ENCODE measurements around the gene FHOD3. TPM values are rescaled to one million over a fixed set of nuclear protein-coding genes. Genes with fewer than 3 reads are reported as not detected.

FHOD3 gene
- total RNA-seq, 1 donor, result not detected

GRCh38 chr18:36406805-36407204 lies 109.3 kb downstream of the FHOD3 start:
- no peak overlapping the region for H3K4me3 ChIP-seq (ENCODE audit: low read length)
- H3K4me1 ChIP-seq (ENCODE audit: insufficient read depth, low read length), result no peaks in the 10 kb centered on the region
- H3K9me3 ChIP-seq (ENCODE audit: low read depth, low read length), result no peaks in the 10 kb centered on the region
- H3K27me3 ChIP-seq (ENCODE audit: insufficient read depth, low read length), result no peaks in the 10 kb centered on the region

GRCh38 chr18:36408606-36409005 lies 111.1 kb downstream of the FHOD3 start:
- Histone ChIP-seq H3K4me3 (ENCODE audit: low read length) (no peak overlapping the region), H3K9me3 (ENCODE audit: low read depth, low read length) (no peaks in the 10 kb centered on the region), H3K4me1 (ENCODE audit: insufficient read depth, low read length) (no peaks in the 10 kb centered on the region), H3K27me3 (ENCODE audit: insufficient read depth, low read length) (no peaks in the 10 kb centered on the region)

- H3K9me3 ChIP-seq (ENCODE audit: low read depth, low read length), result no peaks in the 10 kb centered on the region
- no peak overlapping the region for H3K4me3 ChIP-seq (ENCODE audit: low read length)
- no peaks in the 10 kb centered on the region for H3K27me3 ChIP-seq (ENCODE audit: insufficient read depth, low read length)
- H3K4me1 ChIP-seq (ENCODE audit: insufficient read depth, low read length), result no peaks in the 10 kb centered on the region
Observed at GRCh38 chr18:36409779-36410178, 112.3 kb downstream of the FHOD3 start.

DNA sequence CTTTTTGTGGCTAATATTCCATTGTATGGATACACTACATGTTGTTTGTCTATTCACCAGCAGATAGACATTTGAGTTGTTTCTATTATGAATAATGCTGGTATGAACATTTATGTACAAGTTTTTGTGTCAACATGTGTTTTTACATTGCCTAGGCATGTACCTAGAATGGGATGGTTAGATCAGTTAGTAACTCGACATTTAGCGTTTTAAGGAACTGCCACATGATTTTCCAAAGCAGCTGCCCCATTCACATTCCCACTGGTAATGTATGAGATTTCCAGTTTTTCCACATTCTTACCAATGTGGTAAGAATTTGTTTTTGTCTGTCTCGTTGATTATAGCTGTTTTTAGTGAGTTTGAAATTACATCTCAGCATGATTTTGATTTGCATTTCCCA lies 112.8 kb downstream of the FHOD3 start:
- Histone ChIP-seq H3K27me3 (ENCODE audit: insufficient read depth, low read length) (no peaks in the 10 kb centered on the region), H3K4me1 (ENCODE audit: insufficient read depth, low read length) (no peaks in the 10 kb centered on the region), H3K9me3 (ENCODE audit: low read depth, low read length) (no peaks in the 10 kb centered on the region)

DNA sequence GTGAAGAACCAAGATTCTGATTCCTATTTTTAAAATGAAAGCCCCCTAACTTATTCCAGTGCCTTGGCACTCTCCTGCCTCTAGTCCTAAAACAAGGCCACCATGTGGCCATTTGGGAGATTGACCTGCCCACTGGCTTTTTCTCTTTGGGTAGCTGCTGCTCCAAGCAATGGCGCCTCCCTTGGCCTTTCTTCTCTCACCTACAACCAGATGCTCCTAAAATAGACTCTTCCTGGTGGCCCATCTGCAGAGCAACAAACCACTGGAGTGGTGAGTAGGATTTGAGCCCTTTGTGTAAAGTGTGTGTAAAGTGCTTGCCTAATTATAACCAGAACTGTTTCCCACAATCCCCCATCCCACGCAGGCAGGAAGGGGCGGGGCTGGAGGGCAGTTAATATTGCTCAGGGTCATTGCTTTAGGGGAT lies 114.2 kb downstream of the FHOD3 start:
- Histone ChIP-seq H3K4me1 (ENCODE audit: insufficient read depth, low read length) (no peaks in the 10 kb centered on the region), H3K4me3 (ENCODE audit: low read length) (no peak overlapping the region), H3K9me3 (ENCODE audit: low read depth, low read length) (no peaks in the 10 kb centered on the region), H3K27me3 (ENCODE audit: insufficient read depth, low read length) (no peaks in the 10 kb centered on the region)

More for the DNA sequence above, 112.8 kb downstream of the FHOD3 start:
- no peak overlapping the region for H3K4me3 ChIP-seq (ENCODE audit: low read length)

DNA sequence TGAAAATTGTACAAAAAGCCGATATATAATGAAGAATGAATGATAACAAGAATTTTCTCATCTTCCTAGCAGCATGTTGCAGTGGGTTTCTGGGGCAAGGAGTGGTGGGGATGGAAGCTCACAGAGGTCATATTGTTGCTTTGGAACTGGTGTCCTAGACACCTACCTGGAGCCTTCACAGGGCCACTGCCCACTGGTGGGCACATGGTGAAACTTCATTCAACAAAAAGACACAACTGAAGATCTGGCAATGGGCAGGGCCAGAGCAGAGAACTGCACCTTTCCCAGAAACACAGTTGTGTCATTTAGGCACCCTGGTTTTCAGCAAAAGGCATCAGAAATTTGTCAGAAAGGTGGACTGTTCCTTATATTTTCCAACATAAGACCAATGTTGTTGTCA lies 115.3 kb downstream of the FHOD3 start:
- Histone ChIP-seq H3K27me3 (ENCODE audit: insufficient read depth, low read length) (no peaks in the 10 kb centered on the region), H3K9me3 (ENCODE audit: low read depth, low read length) (no peaks in the 10 kb centered on the region), H3K4me1 (ENCODE audit: insufficient read depth, low read length) (no peaks in the 10 kb centered on the region), H3K4me3 (ENCODE audit: low read length) (no peak overlapping the region)

DNA sequence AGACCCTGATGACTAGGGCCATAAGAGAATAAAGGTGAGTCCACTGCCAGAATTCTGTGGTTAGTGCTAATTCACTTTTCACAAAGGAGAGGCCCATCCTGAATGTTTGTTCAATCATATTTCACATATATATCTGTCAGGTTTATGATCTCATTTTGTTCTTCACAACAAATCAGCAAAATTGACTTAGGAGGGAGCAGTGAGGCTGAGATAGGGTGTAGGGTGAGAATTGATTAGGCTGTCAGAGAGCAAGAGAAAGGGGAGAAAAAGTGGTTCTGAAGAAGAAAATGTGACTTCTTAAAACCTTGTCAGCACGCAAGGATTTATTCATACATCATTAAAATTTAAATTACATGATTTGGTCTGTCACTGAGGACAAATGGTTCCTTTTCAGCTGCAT lies 117.7 kb downstream of the FHOD3 start:
- H3K27me3 ChIP-seq (ENCODE audit: insufficient read depth, low read length), result no peaks in the 10 kb centered on the region
- H3K4me1 ChIP-seq (ENCODE audit: insufficient read depth, low read length), result no peaks in the 10 kb centered on the region
- no peaks in the 10 kb centered on the region for H3K9me3 ChIP-seq (ENCODE audit: low read depth, low read length)

DNA sequence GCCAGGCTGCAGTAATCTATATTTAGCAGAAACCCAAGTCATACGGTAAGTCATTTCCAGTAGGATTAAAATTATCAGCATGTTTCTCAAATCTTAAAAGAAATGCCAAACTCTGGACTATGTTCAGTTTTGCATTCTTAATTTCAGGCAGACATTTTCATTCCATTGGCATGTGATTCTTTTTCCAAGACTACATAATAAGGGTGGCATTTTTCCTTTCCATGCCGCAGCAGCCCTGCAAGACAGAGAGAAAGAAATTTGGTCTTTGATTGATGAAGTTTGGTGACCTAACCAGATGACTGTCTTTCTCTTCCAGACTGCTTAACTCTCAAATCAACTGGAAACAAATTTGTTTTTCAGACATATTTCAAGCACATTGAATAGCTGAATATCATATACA lies 118.1 kb downstream of the FHOD3 start:
- Histone ChIP-seq H3K9me3 (ENCODE audit: low read depth, low read length) (no peaks in the 10 kb centered on the region), H3K27me3 (ENCODE audit: insufficient read depth, low read length) (no peaks in the 10 kb centered on the region), H3K4me3 (ENCODE audit: low read length) (no peak overlapping the region), H3K4me1 (ENCODE audit: insufficient read depth, low read length) (no peaks in the 10 kb centered on the region)

More for the DNA sequence above, 117.7 kb downstream of the FHOD3 start:
- H3K4me3 ChIP-seq (ENCODE audit: low read length), result no peak overlapping the region

DNA sequence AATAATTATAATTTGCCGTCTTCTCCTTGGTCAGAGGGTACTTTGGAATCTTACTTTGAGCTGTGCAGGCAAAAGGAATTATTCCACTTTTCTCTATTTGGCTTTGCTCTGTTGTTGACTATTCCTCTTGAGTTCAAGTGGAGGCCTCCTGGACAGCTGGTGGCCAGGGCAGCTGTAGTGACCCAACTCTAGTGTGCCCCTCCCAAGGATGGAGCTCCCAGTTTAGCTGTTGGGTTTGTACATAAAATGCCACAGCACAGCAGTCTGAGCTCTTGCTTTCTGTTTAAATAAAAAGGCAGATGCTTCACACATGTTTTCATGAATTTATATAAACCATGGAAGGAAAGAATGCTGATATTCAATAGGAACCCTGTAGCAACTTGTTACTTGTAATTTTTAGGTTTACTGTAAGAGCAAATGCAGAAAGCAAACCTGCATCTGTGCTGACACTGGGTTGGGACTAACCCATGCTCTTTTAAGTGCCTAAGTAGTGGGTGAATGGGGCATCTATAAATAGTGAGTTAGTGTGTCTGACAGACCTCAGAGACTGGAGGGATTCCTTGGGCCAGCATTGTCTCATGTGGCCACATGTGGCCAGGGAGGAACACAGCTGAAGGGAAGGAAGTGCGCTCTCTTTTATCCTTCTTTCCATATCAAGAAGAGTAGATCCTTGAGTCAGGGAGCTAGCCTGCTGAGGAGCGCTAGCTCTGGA lies 121.8 kb downstream of the FHOD3 start:
- H3K27me3 ChIP-seq (ENCODE audit: insufficient read depth, low read length), result no peaks in the 10 kb centered on the region
- H3K4me1 ChIP-seq (ENCODE audit: insufficient read depth, low read length), result no peaks in the 10 kb centered on the region
- no peaks in the 10 kb centered on the region for H3K9me3 ChIP-seq (ENCODE audit: low read depth, low read length)
- H3K4me3 ChIP-seq (ENCODE audit: low read length), result no peak overlapping the region

DNA sequence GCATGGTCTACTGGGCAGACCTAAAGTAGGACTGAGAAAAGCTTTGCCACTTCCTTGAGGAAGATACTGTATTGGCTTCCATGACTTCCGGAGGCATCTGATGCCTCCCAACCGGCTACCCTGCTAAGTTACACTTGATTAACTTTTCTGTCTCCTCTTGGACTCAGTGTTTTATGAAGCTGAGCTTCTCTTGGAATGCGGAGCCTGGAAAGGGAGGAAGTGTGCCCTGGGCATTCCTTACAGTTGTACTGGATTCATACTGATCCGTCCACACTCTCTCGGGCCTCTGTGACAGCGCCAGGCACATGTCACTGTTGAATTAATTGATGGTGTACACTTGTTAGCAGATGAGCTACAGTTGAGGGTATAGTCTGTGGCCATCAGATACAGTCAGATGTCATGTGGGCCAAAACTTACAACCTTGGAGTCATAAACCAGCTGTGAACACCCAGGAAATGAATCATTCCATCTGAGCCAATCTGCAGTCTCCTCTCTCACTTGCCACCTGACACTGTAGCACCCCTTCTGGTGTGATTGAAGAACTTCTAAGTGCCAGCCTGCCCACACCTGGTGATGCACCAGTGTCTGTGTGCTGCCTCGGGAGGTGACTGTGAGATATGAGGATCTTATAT lies 122.5 kb downstream of the FHOD3 start:
- no peaks in the 10 kb centered on the region for H3K9me3 ChIP-seq (ENCODE audit: low read depth, low read length)
- no peaks in the 10 kb centered on the region for H3K27me3 ChIP-seq (ENCODE audit: insufficient read depth, low read length)
- H3K4me1 ChIP-seq (ENCODE audit: insufficient read depth, low read length), result no peaks in the 10 kb centered on the region
- H3K4me3 ChIP-seq (ENCODE audit: low read length), result no peak overlapping the region

DNA sequence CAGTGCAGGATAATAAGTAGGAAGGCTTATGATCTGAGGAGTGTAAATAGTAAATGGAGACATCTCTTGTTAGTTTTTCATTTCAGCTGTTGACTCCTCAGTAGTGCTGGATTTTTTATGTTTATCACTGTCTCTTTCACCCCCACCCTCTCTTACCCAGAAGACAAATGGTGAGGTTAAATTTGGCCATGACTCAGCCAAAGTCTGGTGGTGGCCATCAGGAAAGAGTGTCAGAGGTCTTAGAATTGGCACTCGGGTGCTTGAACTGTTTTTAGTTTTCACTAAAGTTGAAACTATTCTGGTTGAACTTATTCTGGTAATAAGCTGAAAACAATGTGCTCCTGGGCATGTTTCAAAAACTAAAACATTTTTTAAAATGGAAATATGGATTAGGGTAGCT lies 123.3 kb downstream of the FHOD3 start:
- H3K4me1 ChIP-seq (ENCODE audit: insufficient read depth, low read length), result no peaks in the 10 kb centered on the region
- H3K27me3 ChIP-seq (ENCODE audit: insufficient read depth, low read length), result no peaks in the 10 kb centered on the region
- no peaks in the 10 kb centered on the region for H3K9me3 ChIP-seq (ENCODE audit: low read depth, low read length)
- H3K4me3 ChIP-seq (ENCODE audit: low read length), result no peak overlapping the region

GRCh38 chr18:36424741-36425142 lies 127.2 kb downstream of the FHOD3 start:
- H3K27me3 ChIP-seq (ENCODE audit: insufficient read depth, low read length), result no peaks in the 10 kb centered on the region
- H3K4me1 ChIP-seq (ENCODE audit: insufficient read depth, low read length), result no peaks in the 10 kb centered on the region
- no peak overlapping the region for H3K4me3 ChIP-seq (ENCODE audit: low read length)
- no peaks in the 10 kb centered on the region for H3K9me3 ChIP-seq (ENCODE audit: low read depth, low read length)

- H3K4me1 ChIP-seq (ENCODE audit: insufficient read depth, low read length), result no peaks in the 10 kb centered on the region
- H3K4me3 ChIP-seq (ENCODE audit: low read length), result no peak overlapping the region
- no peaks in the 10 kb centered on the region for H3K27me3 ChIP-seq (ENCODE audit: insufficient read depth, low read length)
- H3K9me3 ChIP-seq (ENCODE audit: low read depth, low read length), result no peaks in the 10 kb centered on the region
Observed at GRCh38 chr18:36427369-36427768, 129.9 kb downstream of the FHOD3 start.

DNA sequence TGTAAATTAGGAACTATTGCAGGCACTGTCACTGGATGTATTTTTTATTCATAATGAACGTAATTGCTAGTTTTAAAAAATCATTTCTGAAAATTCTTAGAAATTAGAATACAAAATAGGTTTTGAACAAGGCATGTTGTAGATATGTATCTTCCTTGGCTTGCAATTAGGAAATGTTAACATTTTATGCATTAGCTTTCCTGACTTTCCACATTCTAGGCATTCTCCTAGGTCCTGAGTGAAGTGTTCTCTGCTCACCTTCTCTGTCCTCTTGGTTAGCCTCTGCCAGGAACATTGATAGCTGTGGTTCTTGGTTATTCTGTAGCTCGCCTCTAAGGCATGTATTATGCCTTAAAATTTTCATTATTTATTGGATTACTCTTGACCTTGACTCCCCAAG lies 130.3 kb downstream of the FHOD3 start:
- Histone ChIP-seq H3K4me3 (ENCODE audit: low read length) (no peak overlapping the region), H3K27me3 (ENCODE audit: insufficient read depth, low read length) (no peaks in the 10 kb centered on the region)

GRCh38 chr18:36428431-36429029 lies 131.0 kb downstream of the FHOD3 start:
- H3K4me1 ChIP-seq (ENCODE audit: insufficient read depth, low read length), result no peaks in the 10 kb centered on the region
- H3K27me3 ChIP-seq (ENCODE audit: insufficient read depth, low read length), result no peaks in the 10 kb centered on the region
- H3K4me3 ChIP-seq (ENCODE audit: low read length), result no peak overlapping the region
- H3K9me3 ChIP-seq (ENCODE audit: low read depth, low read length), result no peaks in the 10 kb centered on the region

More for the DNA sequence above, 130.3 kb downstream of the FHOD3 start:
- Histone ChIP-seq H3K4me1 (ENCODE audit: insufficient read depth, low read length) (no peaks in the 10 kb centered on the region), H3K9me3 (ENCODE audit: low read depth, low read length) (no peaks in the 10 kb centered on the region)

Data from mononuclear cell (primary cell).